ENCODE measurements around the gene MAP3K12.
A peak's percentile ranks its signal among the peaks of the same experiment; 100 is the strongest.
"Not testable (repeated sequence)": the region's sequence is repeated elsewhere in the genome, so short reads cannot be mapped to it uniquely, and the experiment has no call there.

MAP3K12 gene, protein sequence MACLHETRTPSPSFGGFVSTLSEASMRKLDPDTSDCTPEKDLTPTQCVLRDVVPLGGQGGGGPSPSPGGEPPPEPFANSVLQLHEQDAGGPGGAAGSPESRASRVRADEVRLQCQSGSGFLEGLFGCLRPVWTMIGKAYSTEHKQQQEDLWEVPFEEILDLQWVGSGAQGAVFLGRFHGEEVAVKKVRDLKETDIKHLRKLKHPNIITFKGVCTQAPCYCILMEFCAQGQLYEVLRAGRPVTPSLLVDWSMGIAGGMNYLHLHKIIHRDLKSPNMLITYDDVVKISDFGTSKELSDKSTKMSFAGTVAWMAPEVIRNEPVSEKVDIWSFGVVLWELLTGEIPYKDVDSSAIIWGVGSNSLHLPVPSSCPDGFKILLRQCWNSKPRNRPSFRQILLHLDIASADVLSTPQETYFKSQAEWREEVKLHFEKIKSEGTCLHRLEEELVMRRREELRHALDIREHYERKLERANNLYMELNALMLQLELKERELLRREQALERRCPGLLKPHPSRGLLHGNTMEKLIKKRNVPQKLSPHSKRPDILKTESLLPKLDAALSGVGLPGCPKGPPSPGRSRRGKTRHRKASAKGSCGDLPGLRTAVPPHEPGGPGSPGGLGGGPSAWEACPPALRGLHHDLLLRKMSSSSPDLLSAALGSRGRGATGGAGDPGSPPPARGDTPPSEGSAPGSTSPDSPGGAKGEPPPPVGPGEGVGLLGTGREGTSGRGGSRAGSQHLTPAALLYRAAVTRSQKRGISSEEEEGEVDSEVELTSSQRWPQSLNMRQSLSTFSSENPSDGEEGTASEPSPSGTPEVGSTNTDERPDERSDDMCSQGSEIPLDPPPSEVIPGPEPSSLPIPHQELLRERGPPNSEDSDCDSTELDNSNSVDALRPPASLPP

DNA sequence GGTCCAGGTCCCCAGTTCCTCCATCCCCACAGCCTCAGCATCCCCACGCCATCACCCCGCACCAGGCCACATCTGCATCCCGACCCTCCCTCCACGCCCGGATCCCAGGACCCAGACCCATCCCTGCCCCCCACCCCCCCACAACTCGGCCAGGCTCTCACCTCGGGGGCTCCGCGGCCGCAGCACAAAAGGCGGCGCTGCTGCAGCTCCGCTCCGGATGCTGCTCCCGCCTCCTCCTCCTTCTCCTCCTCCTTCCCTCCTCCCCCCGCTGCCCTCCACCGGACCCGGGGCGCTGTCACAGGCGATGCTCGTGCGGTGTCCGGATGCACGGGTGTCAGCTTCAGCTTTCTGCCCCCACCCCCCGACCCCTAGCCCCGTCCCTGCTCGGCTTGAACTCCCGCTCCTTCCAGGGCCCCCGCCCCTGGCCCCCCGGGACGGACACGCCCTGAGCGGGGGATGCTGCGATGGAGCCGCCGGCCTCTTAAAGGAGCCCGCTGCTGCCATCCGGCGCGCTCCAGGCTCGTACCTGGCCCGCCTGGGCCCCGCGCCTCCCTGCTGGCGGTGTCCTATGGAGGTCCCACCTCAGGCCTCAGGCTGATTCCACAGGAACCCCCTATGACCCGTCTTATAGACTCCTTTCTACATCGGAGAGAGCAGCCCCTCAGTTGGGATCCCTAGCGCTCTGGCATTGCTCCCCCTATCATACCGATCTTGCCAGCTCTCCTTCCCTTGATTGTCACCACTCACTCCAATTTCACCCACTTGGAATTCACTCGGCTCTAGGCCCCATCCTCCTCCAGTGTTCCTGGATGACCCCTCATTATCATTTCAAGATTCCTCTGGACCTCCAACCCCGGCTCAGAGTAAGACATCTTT is at the start of gene MAP3K12:
MAP3K12 (minus strand) TSS at position 193 of the 876 bp plus-strand sequence. CDS start 12,067 bp downstream, outside the sequence.
- DNase-seq (ENCODE audit: low spot score): peak; percentile 60

DNA sequence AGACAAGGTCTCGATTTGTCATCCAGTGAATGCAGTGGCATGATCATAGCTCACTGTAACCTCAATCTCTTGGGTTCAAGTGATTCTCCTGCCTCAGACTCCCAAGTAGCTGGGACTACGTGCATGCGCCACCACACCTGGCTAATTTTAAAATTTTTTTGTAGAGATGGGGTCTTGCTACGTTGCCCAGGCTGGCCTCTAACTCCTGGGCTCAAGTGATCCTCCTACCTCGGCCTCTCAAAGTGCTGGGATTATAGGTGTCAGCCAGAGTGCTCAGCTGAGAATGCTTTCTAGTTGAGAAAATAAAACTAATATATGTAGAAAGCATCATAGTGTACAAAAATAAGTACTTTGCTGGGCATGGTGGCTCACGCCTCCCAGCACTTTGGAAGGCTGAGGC is 49.1 kb upstream of the MAP3K12 start:
- DNase-seq (ENCODE audit: low spot score): not testable (repeated sequence)

DNA sequence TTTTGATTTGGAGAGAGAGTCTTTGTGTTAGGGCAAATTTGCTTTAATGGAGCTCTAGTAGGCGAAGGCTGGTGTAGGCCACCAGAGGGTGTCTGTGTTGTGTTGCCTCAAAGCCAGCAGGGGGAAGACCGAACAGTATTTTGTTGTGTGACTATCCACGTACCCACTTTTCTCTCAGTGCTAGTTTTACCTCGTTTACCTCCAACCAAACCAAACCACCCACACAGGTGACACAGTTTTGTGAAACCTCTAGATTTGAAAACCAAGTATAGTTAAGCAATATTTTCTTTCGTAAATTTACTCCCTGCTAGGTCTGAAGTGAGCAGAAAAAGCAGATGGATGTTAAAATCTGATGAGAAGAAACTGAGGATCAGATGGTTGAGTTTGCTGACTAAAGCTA is 44.3 kb upstream of the MAP3K12 start:
- DNase-seq (ENCODE audit: low spot score): peak; percentile 56

DNA sequence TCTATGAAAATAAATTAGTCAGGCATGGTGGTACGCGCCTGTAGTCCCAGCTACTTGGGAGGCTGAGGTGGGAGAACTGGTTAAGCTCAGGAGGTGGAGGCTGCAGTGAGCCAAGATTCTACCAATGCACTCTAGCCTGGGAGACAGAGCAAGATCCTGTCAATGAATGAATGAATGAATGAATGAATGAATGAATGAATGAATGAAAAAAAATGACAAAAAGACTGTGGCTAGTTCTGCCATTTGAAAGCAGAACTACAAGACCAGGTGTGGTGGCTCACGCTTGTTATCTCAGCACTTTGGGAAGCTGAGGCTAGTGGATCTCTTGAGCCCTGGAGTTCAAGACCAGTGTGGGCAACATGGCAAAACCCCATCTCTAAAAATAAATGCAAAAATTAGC is 40.3 kb upstream of the MAP3K12 start:
- DNase-seq (ENCODE audit: low spot score): no peak

DNA sequence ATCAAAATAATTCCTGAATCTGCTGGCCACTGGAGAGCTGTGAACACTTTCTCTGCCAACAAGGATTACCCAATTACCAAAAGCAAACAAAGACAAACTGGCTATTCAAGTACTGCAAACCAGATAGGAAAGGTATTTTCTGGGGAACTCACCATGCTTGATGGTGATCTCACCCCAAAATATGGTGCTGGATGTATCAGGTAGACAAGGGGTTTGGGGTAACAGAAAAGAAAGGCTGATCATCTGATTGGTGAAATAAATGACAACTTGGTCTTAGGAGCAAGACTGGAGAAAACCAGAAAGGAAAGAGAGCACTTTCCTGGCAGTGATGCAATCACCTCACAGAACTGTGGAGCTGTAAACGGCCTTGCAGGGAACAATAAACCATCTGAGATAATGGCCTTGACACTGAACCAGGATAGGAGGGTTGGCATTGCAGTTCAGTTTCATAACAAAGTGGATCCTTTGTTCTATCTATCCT is 39.0 kb upstream of the MAP3K12 start:
- DNase-seq (ENCODE audit: low spot score): no peak

DNA sequence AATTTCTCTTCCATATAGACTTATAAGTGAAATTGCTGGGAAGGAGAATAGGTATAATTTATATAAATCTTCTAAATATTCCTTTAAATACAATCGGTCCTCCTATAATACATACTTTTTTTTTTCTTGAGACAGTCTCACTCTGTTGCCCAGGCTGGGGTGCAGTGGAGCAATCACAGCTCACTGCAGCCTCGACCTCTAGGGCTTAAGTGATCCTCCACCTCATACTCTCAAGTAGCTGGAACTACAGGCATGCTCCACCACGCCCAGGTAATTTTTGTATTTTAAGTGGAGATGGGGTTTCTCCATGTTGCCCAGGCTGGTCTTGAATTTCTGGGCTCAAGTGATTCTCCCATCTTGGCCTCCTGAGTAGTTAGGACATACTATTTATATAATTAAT is 37.7 kb upstream of the MAP3K12 start:
- no peak for DNase-seq (ENCODE audit: low spot score)

DNA sequence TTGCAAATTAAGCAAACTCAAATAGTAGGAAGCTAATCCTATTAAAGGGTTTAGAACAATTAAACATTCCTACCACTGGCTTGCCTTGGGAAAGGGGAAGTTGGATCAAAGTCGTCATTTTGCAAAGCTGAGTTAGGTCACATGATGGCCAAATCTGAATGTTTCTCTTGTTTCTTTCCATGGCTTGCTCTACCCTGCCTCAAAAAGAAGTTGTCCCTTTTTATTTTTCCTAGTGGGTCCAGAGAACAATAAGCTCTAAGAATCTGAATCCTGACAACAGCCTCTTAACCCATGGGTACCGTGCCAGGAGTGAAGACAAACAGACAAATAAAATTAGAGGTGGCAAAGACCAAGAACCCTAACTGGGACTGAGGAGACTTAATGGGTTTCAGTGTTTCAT is 34.2 kb upstream of the MAP3K12 start:
- DNase-seq (ENCODE audit: low spot score): no peak

DNA sequence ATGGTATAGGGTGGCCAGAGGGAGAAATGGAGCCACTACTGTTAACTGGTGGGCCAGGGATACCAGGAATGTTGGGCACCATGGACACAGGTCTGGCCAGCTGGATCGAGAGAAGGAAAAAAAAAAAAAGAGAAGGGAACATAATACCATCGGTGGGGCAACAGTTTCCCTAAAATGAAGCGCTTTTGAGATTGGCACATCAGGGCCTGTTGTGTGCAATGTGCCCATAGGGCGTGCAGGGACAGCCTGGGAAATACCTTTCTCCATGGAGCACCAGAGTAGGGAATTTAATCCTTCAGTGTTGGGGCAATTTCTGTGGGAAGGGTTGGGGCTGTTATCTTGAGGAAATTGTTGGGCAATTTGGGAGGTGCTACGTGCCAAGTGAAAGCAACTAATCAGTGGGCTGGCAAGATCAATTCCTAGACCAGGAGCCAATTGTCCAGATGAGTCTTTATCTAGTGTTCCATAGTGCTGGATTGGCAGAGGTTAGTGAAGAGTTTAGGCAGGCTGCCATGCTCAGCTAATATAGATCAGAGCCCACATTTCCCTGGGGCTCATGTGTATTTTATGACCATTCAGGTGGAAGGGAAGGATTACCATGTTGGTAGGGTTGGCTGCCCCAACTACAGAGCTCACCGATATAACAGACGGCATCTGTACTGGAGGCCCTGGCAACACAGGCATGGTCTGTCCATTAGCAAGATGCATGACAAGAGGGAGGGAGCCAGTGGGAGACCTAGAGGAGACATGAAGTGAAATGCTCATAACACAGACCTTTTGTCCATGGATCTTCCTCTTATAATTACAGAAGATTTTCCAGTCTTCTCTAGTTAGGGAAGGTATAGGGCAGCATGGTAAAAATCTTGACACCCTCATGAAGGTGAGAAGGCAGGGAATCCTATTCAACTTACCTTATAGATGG is 33.5 kb upstream of the MAP3K12 start:
- no peak for DNase-seq (ENCODE audit: low spot score)

DNA sequence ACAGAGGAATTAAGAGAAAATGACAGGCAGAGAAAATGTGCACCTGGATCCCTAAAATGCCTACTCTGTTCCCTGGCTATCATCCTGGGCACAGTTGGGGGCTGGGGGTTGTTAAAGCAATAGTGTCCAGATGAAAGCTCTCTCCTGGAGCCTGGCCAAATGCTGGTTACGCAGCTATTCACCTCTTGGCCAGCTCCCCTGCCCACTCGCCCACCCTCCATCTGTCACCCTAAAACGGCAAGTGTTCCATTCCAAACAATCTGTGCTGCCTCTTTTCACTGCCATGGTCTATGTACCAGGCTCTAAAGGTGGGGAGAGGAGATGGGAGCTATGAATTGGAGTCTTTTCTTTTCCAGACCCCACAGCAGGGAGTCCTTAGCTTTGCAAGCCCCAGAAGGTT is 32.8 kb upstream of the MAP3K12 start:
- DNase-seq (ENCODE audit: low spot score): no peak

DNA sequence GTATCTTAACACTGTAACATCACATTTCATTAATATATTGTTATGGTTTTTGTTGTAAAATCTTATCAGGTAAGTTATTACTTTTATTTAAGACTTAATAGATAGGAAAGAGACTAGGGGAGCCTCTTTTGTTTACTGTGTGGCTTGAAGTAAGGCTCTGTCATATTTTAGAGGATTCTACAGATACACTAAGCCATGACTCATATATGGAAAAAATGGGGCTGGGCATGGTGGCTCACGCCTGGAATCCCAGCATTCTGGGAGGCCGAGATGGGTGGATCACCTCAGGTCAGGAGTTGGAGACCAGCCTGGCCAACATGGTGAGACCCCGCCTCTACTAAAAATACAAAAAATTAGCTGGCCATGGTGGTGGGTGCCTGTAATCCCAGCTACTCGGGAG is 31.7 kb upstream of the MAP3K12 start:
- no peak for DNase-seq (ENCODE audit: low spot score)

DNA sequence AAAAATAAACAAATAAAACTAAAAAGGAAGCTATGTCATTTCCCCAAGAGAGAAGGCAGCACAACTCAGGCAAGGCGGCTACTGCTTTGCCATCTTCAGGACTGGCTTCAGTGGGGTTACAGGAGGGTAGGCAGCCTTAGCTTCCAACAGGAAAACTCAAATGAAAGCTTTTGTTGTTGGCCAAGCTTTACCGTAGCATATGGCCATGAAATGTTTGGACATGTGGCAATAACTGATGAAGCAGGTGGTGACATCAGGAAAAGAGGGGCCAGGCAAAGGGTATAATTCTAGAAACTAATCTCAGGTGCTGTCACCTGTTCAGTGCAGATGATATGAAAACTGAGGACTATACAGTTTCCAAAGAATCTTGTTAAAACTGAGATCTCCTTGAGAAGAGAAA is 30.8 kb upstream of the MAP3K12 start:
- DNase-seq (ENCODE audit: low spot score): no peak

DNA sequence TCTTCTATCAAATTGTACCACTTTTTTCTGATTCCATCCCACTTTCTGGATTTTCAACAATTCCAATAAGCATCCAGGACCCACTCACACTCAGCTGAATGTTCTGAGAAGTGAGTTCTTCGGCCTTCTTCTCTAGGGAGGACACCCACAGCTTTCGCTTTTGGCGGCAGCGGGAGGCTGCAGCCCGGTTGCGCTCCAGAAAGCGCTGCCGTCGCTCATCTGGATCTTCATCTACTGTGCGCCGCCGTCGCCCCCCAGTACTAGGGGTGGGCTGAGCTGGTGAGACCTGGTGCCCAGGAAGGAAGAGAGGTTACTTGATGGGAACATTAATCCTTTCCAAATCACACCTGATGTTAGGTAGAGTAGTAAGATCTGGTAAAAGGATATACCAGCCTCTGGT is 25.2 kb upstream of the MAP3K12 start:
- no peak for DNase-seq (ENCODE audit: low spot score)

DNA sequence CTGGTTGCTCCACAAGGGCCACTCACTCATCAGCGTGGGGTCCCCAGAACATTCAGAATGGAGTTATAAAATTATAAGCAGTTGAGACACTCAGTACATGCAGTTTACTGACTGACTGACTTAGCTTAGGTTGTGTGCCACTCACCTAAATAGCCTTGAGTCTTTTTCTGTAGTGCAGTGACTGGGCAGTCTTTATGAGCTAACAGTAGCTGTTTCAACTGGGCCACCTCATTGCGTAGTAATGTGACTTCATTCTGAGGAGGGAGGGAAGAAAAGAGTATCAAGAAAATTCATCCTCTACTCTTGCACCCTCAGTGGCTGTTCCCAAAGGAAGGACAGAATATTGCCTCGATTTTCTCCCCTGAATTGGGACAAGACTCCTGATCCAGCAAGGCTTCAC is 23.9 kb upstream of the MAP3K12 start:
- DNase-seq (ENCODE audit: low spot score): no peak

DNA sequence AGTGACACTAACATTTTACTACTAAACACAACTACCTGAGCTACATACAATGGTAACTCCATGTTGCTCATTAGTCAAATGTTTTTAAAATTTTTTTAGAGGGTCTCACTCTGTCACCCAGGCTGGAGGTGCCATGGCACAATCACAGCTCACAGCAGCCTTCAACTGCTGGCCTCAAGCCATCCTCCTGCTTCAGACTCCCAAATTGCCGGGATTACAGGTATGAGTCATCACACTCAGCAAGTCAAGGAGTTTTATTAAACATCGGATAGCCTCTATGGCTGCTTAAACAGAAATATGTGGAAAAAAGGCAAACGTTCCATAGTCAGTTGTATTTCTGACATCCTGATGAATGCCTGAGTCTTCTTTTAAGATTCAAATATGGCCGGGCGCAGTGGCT is 19.1 kb upstream of the MAP3K12 start:
- no peak for DNase-seq (ENCODE audit: low spot score)

DNA sequence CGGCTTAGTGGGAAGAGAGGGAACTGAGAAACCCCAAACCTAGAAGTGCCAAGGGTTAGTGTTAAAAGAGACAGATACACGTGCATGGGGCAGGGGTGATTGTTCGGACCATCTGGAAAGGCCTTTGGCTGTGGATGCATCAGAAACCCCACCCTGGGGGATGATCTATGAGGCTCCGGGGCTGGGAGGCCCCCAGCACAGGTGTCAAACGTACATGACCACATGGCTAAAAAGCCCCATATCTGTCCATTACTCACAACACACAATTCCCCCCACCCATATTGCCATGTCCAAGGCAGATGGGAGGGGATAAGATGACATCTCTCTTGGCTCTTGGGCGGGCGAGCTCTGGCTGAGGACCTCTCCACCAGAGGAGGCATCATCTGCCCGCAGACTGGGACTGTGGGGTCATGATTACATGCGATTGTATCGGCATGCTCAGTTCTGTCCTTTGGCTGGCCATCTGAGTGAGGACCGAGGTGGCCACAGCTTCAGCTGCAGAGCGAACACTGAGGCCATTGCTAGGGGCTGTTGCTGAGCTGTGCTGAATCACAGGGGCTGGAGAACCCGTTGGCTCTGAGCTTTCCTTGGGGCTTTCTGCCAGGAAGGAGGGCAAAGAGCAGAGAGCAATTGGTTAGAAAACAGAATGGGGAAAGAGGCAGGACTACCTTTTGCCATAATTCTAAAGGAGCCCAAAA is 17.6 kb upstream of the MAP3K12 start:
- no peak for DNase-seq (ENCODE audit: low spot score)

DNA sequence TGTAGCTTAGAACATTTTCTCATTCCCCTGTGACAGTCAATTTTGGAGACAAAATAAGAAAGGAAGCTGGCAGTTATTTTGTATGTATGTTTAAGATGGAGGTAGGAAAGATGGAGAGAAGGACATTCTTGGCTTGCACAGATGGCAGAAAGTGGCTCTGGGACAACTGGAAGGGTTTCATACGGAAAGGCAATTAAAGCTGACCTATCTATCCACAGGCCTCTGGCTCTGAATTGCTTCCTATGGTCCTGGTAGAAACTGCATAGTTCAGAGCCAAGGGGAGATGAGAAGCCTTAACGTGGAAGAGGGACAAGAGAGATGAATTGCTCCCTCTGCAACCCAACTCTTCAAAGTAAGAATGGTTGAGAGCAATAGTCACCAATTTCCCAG is 16.0 kb upstream of the MAP3K12 start:
- no peak for DNase-seq (ENCODE audit: low spot score)

DNA sequence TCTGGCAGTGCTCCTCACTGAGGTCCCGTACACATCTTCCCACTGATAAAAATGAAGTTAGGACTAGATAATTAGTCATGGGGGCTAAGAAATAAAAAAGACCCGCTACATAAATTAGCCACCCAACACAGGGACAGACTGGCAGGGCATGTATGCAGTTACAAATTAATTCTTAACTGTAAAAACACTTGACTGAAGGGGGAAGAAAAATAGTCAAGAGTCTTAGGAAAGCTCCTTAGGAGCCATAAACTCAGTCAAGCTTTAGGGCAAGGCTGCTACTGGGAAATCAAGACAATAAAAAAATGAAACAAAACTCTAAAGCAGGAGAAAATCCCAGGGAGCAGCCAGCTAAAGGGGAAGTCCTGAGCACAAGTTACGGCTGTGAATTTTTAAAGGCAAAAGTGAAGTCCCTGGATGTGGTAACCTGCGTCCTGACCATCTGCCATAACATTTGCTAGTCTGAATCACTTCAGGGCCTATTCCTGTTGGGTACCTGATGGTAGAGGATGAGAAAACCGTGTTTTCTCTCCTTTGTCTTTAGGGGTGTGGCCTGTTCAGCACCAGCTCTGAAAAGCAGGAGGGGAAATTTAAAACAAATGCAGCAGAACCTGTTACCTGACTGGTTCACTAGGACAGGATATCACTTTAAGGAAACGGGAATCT is 15.5 kb upstream of the MAP3K12 start:
- DNase-seq (ENCODE audit: low spot score): no peak

DNA sequence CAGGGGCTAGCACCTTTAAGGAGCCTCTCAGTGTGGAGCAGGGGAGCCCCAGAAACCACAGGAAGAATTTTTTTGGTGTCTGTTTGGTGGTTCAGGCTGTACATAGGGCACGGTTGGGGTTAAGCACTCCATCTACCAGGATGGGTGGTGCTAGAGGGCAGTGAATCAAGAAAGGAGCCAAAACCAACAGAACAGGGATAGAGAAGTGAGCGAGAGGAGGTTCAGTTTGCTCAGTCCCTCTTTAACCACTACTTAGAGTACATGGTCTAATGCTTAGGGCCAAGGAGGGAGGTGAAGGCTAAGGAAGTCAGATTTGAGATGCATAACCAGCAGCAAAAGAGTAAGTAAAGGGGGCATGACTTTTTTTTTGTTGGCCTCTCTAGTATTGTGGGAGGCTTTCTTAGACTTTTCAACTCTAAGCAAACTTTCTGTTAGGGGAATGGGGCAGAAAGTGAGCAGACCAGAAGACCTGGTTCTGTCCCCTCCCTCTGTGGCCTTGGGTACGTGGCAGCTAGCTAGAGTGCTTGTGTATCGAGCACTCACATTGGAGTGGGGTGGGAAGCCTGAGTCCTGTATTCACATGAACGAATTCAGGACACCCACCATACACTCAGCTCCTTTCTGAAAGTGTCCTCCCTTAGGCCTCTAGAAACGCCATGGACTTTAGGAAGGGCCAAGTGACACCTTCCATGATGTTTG is 14.6 kb upstream of the MAP3K12 start:
- DNase-seq (ENCODE audit: low spot score): no peak

DNA sequence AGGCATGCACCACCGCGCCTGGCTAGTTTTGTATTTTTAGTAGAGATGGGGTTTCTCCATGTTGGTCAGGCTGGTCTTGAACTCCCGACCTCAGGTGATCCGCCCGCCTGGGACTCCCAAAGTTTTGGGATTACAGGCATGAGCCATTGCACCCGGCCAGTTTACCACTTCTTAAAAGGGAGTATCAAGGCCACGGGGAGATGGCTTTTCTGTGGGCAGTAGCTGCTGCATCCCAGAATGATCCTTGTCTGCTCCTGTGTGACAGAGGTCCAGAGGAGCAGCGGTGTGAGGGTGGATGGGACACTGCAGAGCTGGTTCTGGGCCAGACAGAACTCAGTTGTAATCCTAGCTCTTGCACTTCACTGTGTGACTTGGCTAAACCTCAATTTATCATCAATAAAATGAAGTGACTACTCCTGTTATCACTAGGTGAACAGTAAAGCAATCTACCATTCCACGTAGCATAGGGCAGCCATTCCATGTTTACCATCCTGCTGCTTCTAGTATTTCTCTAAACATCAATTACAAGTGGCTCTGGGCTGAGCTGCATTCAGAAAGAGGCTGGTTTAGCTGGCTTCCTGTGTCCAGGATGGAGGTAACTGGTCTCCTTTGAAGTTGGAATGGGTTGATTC is 11.0 kb upstream of the MAP3K12 start:
- no peak for DNase-seq (ENCODE audit: low spot score)

Data from CD4-positive, alpha-beta T cell treated with Interleukin-6 at 100 ng/mL for 8 hours (primary cell).